HepG2 (cell line): Measurements from ENCODE around the gene VPS52. TPM values are rescaled to one million over a fixed set of nuclear protein-coding genes. Genes with fewer than 3 reads are reported as not detected.

Source experiments
- ARHGAP35 ChIP-seq: sonication (generic); formaldehyde crosslinking; IDR thresholded peaks from 2 replicates; pipeline ENCODE4 v1.9.0; 2022; ENCODE audit warnings: mild to moderate bottlenecking, inconsistent platforms, moderate library complexity, missing genetic modification reagents, borderline replicate concordance
- EHMT2 ChIP-seq: fragments of 200-600 bp; sonication (generic); IDR thresholded peaks from 2 replicates; pipeline ENCODE4 v1.7.0; 2017; ENCODE audit warnings: antibody characterized with exemption, low read depth, low read length, borderline replicate concordance
- JUND ChIP-seq: sonication (generic); formaldehyde crosslinking; IDR thresholded peaks from 2 replicates; pipeline ENCODE4 v1.8.0; 2022; ENCODE audit warnings: mild to moderate bottlenecking, missing genetic modification reagents
- KDM1A ChIP-seq: IDR thresholded peaks from 2 replicates; pipeline ENCODE4 v1.6.1; 2016; ENCODE audit warnings: missing compliant biosample characterization
- KLF12 ChIP-seq: sonication (generic); formaldehyde crosslinking; IDR thresholded peaks from 2 replicates; pipeline ENCODE4 v1.4.0; 2020; ENCODE audit warnings: missing genetic modification reagents, borderline replicate concordance
- MAFG ChIP-seq: sonication (generic); formaldehyde crosslinking; IDR thresholded peaks from 2 replicates; pipeline ENCODE4 v1.5.1; 2020; ENCODE audit warnings: mild to moderate bottlenecking, missing genetic modification reagents
- MIER2 ChIP-seq: IDR thresholded peaks from 2 replicates; pipeline ENCODE4 v1.6.1; 2016; ENCODE audit warnings: missing biosample characterization, missing genetic modification reagents
- PAXIP1 ChIP-seq: sonication (generic); formaldehyde crosslinking; conservative IDR thresholded peaks from 2 replicates; pipeline ENCODE4 v1.4.0; 2020; ENCODE audit warnings: mild to moderate bottlenecking, missing genetic modification reagents, moderate library complexity
- SIX1 ChIP-seq: sonication (generic); formaldehyde crosslinking; IDR thresholded peaks from 2 replicates; pipeline ENCODE4 v1.4.0; 2020; ENCODE audit warnings: missing genetic modification reagents, borderline replicate concordance
- SPEN ChIP-seq: sonication (generic); formaldehyde crosslinking; IDR thresholded peaks from 2 replicates; pipeline ENCODE4 v1.5.1; 2020; ENCODE audit warnings: low read depth, mild to moderate bottlenecking, missing genetic modification reagents
- SRF ChIP-seq: IDR thresholded peaks from 2 replicates; pipeline ENCODE4 v1.6.1; 2011; ENCODE audit warnings: mild to moderate bottlenecking, low read depth, low read length, moderate library complexity
- TRIM22 ChIP-seq: fragments of 450-650 bp; IDR thresholded peaks from 2 replicates; pipeline ENCODE4 v1.6.1; 2017
- ZFP36L2 ChIP-seq: sonication (generic); formaldehyde crosslinking; IDR thresholded peaks from 2 replicates; pipeline ENCODE4 v1.4.0; 2020; ENCODE audit warnings: missing genetic modification reagents
- ZFP90 ChIP-seq: sonication (generic); formaldehyde crosslinking; IDR thresholded peaks from 2 replicates; pipeline ENCODE4 v1.8.0; 2022; ENCODE audit warnings: missing genetic modification reagents, mild to moderate bottlenecking, inconsistent platforms, borderline replicate concordance
- ZMYM4 ChIP-seq: sonication (generic); formaldehyde crosslinking; IDR thresholded peaks from 2 replicates; pipeline ENCODE4 v1.8.1; 2023; ENCODE audit warnings: mild to moderate bottlenecking, missing genetic modification reagents
- ZNF12 ChIP-seq: sonication (generic); formaldehyde crosslinking; IDR thresholded peaks from 2 replicates; pipeline ENCODE4 v1.5.0; 2020; ENCODE audit warnings: missing genetic modification reagents
- ZNF124 ChIP-seq: sonication (generic); formaldehyde crosslinking; IDR thresholded peaks from 2 replicates; pipeline ENCODE4 v1.4.0; 2020; ENCODE audit warnings: missing genetic modification reagents
- ZNF136 ChIP-seq: sonication (generic); formaldehyde crosslinking; IDR thresholded peaks from 2 replicates; pipeline ENCODE4 v1.8.1; 2022; ENCODE audit warnings: low read depth, mild to moderate bottlenecking, moderate library complexity, missing genetic modification reagents
- ZNF547 ChIP-seq: sonication (generic); formaldehyde crosslinking; IDR thresholded peaks from 2 replicates; pipeline ENCODE4 v1.5.1; 2020; ENCODE audit warnings: mild to moderate bottlenecking, missing genetic modification reagents
- ZNF614 ChIP-seq: IDR thresholded peaks from 2 replicates; pipeline ENCODE4 v1.6.1; 2018; ENCODE audit warnings: missing biosample characterization, missing genetic modification reagents, inconsistent platforms, borderline replicate concordance
- ZNF720 ChIP-seq: sonication (generic); formaldehyde crosslinking; IDR thresholded peaks from 2 replicates; pipeline ENCODE4 v1.4.0; 2020; ENCODE audit warnings: missing genetic modification reagents
- ZNF75D ChIP-seq: sonication (generic); formaldehyde crosslinking; IDR thresholded peaks from 2 replicates; pipeline ENCODE4 v1.8.1; 2023; ENCODE audit warnings: missing genetic modification reagents, mild to moderate bottlenecking, borderline replicate concordance
- ZSCAN21 ChIP-seq: sonication (generic); formaldehyde crosslinking; IDR thresholded peaks from 2 replicates; pipeline ENCODE4 v1.8.0; 2022; ENCODE audit warnings: mild to moderate bottlenecking, missing genetic modification reagents, moderate library complexity, borderline replicate concordance
- ZSCAN5A ChIP-seq: sonication (generic); formaldehyde crosslinking; IDR thresholded peaks from 2 replicates; pipeline ENCODE4 v1.8.0; 2022; ENCODE audit warnings: mild to moderate bottlenecking, missing genetic modification reagents, borderline replicate concordance
- polyA plus RNA-seq, 8 experiments: library from polyadenylated mRNA; depleted of rRNA in 3 of 8; stranded (reverse) in 7 of 8; unstranded in 1 of 8; fragments of >200 nt; fragmentation: Illumina TruSeq in 4 of 8; extraction: Trizol in 4 of 8; gene quantifications; 2 replicates each; pipeline versions ENCODE4 v1.2.1 to v1.2.3, GENCODE V29; 2011 to 2016; ENCODE audit warnings: low read depth in 4 of 8, missing spikeins in 1 of 8, mixed read lengths in 1 of 8; ENCODE audit not compliant: insufficient read depth in 1 of 8
- total RNA-seq, 5 experiments: library from RNA; depleted of rRNA; stranded (reverse); fragments of >200 nt; fragmentation: Illumina TruSeq; extraction: Trizol; gene quantifications; 2 replicates each; pipeline ENCODE4 v1.2.3, GENCODE V29; 2016; ENCODE audit warnings: low read depth in 1 of 5
- TF ChIP-seq, protein P1 (sequence below): sonication (generic); formaldehyde crosslinking; IDR thresholded peaks from 2 replicates; pipeline ENCODE4 v1.5.1; 2020; ENCODE audit warnings: mild to moderate bottlenecking, moderate library complexity, missing genetic modification reagents

Gene VPS52
- total and polyA plus RNA-seq, 2 of the 13 experiments (the other 11 are each of a cell fraction or from before 2014, with no cell fraction given) = 48.9 to 85.5 TPM

DNA sequence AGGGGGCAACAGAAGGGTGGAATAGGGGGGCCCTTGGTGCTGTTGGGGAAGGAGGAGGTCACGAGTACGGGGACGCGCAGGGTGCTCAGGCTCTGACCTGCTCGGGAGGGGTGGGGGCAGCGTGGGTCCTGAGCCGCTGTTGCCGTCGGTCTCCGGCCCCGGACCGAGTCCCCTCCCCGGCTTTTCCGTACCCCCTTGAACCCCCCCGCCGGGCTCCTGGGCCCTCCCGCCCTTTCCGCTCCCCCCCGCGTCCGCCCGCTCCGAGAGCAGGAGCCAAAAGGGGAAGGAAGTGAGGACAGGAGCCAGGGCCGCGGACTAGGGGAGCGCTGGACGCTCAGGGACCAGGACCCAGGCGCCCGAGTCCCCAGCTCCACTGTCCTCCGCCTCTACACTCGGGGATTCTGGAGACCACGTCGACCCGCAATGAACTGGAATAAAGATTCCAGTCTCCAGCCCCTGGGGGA lies 27.1 kb upstream of the VPS52 start, which contains the start of gene RGL2 (continued):
- TF ChIP-seq TRIM22 (no peak), KLF12 (no peak), ZNF720 (CRISPR knock-in tag) (no peak), ZMYM4 (CRISPR knock-in tag) (no peak), ZNF75D (CRISPR knock-in tag) (no peak), SIX1 (CRISPR knock-in tag) (no peak), ARHGAP35 (CRISPR knock-in tag) (no peak), ZNF136 (no peak), SPEN (CRISPR knock-in tag) (no peak; the same call in 1 of the 2 replicates), EHMT2 (no peak), ZNF12 (no peak), MIER2 (no peak), ZFP36L2 (CRISPR knock-in tag) (no peak), ZFP90 (CRISPR knock-in tag) (no peak), ZNF124 (CRISPR knock-in tag) (no peak), ZNF614 (CRISPR knock-in tag) (no peak), ZSCAN5A (0 out of 2 replicates have a peak, but pooled peaks have one; percentile 3), JUND (CRISPR knock-in tag) (no peak), ZSCAN21 (CRISPR knock-in tag) (no peak), KDM1A (CRISPR knock-in tag) (no peak), PAXIP1 (CRISPR knock-in tag) (no peak), MAFG (no peak), ZNF547 (CRISPR knock-in tag) (no peak), SRF (no peak)
- TF ChIP-seq, protein P1, sequence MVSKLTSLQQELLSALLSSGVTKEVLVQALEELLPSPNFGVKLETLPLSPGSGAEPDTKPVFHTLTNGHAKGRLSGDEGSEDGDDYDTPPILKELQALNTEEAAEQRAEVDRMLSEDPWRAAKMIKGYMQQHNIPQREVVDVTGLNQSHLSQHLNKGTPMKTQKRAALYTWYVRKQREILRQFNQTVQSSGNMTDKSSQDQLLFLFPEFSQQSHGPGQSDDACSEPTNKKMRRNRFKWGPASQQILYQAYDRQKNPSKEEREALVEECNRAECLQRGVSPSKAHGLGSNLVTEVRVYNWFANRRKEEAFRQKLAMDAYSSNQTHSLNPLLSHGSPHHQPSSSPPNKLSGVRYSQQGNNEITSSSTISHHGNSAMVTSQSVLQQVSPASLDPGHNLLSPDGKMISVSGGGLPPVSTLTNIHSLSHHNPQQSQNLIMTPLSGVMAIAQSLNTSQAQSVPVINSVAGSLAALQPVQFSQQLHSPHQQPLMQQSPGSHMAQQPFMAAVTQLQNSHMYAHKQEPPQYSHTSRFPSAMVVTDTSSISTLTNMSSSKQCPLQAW (CRISPR knock-in tag) = no peak
